Esophagus squamous epithelium (tissue), 5 donors: ENCODE results near the gene NAA25. TPM values are rescaled to one million over a fixed set of nuclear protein-coding genes. Genes with fewer than 3 reads are reported as not detected.

Experiments used
- DNase-seq: peaks from one replicate; lab custom pipeline; 2025; lab: John Stamatoyannopoulos, UW
- H3K27ac ChIP-seq, 4 donors: fragments of 200-600 bp; sonication (generic); one replicate each; pipeline ENCODE4 v1.5.1; 2016 to 2019; ENCODE audit warnings: mild to moderate bottlenecking in 1 of 4
- H3K27me3 ChIP-seq, 4 donors: fragments of 200-600 bp; sonication (generic); 1 replicate in 3 of 4; 2 replicates in 1 of 4; pipeline versions ENCODE4 v1.5.1 to v1.6.0; 2017 to 2021; ENCODE audit warnings: antibody characterized with exemption in 1 of 4
- H3K36me3 ChIP-seq, 3 donors: fragments of 200-600 bp; sonication (generic); one replicate each; pipeline ENCODE4 v1.5.1; 2016 to 2019
- H3K4me1 ChIP-seq, 3 donors: fragments of 200-600 bp; sonication (generic); one replicate each; pipeline ENCODE4 v1.5.1; 2017 to 2019
- H3K4me3 ChIP-seq, 4 donors: fragments of 200-600 bp; sonication (generic); 1 replicate in 3 of 4; 2 replicates in 1 of 4; pipeline ENCODE4 v1.5.1; 2016 to 2019; ENCODE audit warnings: mild to moderate bottlenecking in 2 of 4, moderate library complexity in 1 of 4
- H3K9me3 ChIP-seq, 3 donors: fragments of 200-600 bp; sonication (generic); one replicate each; pipeline ENCODE4 v1.5.1; 2016 to 2019
- POLR2A ChIP-seq, 4 donors: fragments of 450-650 bp; IDR thresholded peaks; one replicate each; pipeline ENCODE4 v1.6.1; 2017; ENCODE audit warnings: antibody characterized with exemption in 4 of 4, mild to moderate bottlenecking in 4 of 4, moderate library complexity in 3 of 4
- WGBS, 2 donors: methylation state at CpG; one replicate each; pipeline ENCODE4 v1.1.5; 2018; 5-methylcytosine and 5-hydroxymethylcytosine counted together
- intact Hi-C: fragments of 100-400 bp; cut with DNase I; formaldehyde crosslinking; loops from one replicate; pipeline ENCODE4 v1.15.0; 2022
- total RNA-seq, 4 donors: library from RNA; depleted of rRNA; stranded (reverse); fragments of >200 nt; gene quantifications; one replicate each; pipeline ENCODE4 v1.1.0, GENCODE V29; 2016
- TF ChIP-seq, protein P1 (sequence below), 6 experiments: fragments of 450-650 bp in 4 of 6; fragments of 200-600 bp in 2 of 6; sonication (generic) in 2 of 6; IDR thresholded peaks; one replicate each; pipeline ENCODE4 v1.5.1; 2016 to 2019; ENCODE audit warnings: antibody characterized with exemption in 6 of 6, mild to moderate bottlenecking in 4 of 6, moderate library complexity in 4 of 6
- donor health status: DM: yes; HTN: yes; CAD: no.

Gene NAA25
- total RNA-seq: 10 to 100 TPM; 12.6 to 36.6 (median 26.4) TPM

DNA sequence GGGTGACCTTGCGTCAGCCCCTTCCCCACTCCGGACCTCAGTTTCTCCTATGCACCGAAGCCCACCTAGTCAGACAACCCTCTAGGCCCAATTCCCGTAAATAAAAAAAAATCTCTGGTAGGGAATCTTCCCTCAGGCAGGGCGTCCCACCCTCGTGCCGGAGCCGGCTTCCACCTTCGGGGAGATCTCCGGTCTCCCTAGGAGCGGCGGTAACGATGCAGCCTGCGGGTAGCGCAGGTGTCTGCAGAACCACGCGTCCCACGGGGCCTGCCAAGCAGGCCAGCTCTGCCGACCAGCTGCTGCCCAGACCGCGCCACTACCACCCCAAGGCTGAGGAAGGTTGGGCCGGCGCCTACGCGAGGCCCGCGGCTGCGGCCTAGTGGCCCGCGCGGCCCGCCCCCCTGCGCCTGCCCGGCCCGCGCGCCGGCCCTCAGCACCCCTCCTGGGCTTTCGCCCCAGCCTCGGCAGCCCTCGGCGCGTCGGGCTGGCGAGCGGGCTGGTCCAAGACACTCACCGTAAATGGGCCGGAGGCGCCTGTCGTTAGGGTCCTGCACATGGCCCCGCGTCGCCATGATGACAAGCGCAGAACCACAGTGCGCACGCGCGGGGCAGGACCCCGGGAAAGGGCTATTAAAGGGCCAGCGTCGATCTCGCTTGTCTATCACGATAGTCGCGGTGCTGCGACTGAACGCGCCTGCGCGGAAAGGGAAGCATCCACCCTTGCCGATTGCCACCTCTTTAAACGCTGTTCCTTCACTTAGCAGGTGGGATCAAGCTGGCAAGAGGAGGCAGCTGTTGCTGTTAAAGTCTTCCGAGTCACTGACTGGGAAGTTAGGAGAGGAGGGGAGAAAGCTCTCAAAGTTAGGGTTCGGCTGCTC lies at the start of gene NAA25:
NAA25 (minus strand) TSS at position 582 of the 878 bp plus-strand sequence; CDS start at position 572, 10 bp downstream.
- Histone ChIP-seq H3K27me3 (no peaks in the 10 kb centered on the region), H3K4me3 (peak within 1 kb of the TSS; percentile 76 to 90 (median 84)), H3K36me3 (peaks cover 0 to 16% (median 0%) of the 10 kb centered on the region in 3 donors), H3K9me3 (no peaks in the 10 kb centered on the region), H3K4me1 (peaks cover 22 to 87% (median 23%) of the 10 kb centered on the region in 3 donors), H3K27ac (peak within 1 kb of the TSS; percentile 95 to 97 (median 96))
- 0 to 2% methylated on average over 1 to 18 of the region's 74 CpGs for WGBS, 2 donors
- TF ChIP-seq, protein P1, sequence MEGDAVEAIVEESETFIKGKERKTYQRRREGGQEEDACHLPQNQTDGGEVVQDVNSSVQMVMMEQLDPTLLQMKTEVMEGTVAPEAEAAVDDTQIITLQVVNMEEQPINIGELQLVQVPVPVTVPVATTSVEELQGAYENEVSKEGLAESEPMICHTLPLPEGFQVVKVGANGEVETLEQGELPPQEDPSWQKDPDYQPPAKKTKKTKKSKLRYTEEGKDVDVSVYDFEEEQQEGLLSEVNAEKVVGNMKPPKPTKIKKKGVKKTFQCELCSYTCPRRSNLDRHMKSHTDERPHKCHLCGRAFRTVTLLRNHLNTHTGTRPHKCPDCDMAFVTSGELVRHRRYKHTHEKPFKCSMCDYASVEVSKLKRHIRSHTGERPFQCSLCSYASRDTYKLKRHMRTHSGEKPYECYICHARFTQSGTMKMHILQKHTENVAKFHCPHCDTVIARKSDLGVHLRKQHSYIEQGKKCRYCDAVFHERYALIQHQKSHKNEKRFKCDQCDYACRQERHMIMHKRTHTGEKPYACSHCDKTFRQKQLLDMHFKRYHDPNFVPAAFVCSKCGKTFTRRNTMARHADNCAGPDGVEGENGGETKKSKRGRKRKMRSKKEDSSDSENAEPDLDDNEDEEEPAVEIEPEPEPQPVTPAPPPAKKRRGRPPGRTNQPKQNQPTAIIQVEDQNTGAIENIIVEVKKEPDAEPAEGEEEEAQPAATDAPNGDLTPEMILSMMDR (IDR thresholded peaks at IDR 0.05): no peak
- peak in 2 of 4 donors; percentile 19 to 32 for TF ChIP-seq POLR2A (IDR thresholded peaks at IDR 0.05)
- intact Hi-C loops: no loop called here
- DNase-seq: peak; percentile 18

DNA sequence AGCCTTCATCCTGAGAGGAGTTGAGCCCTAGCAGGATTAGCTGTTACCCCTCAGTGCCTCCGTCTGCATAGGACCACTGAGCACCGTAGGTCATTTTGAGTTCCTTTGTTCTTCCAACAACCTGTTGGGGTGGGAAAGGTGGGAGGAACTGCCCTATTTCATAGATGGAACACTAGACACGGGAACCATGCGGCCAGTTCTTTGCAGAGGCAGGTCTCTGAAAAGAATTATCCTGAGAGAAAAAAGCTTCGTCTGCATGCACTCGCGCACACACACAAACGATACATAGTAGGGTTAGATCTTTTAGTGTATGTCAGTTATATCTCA lies 45.3 kb upstream of the NAA25 start:
- intact Hi-C loops: no loop called here
- no peak for TF ChIP-seq POLR2A (IDR thresholded peaks at IDR 0.05)
- TF ChIP-seq, protein P1 (IDR thresholded peaks at IDR 0.05): no peak
- Histone ChIP-seq H3K4me3 (no peak overlapping the region), H3K27ac (no peak overlapping the region), H3K4me1 (peaks cover 0 to 14% (median 0%) of the 10 kb centered on the region in 3 donors), H3K36me3 (peaks cover 30 to 86% (median 57%) of the 10 kb centered on the region in 3 donors), H3K27me3 (no peaks in the 10 kb centered on the region), H3K9me3 (peaks cover 0 to 5% (median 0%) of the 10 kb centered on the region in 3 donors)
- DNase-seq: no peak
- WGBS, 2 donors: 94 to 96% methylated on average over 4 to 8 of the region's 8 CpGs

- TF ChIP-seq, protein P1 (IDR thresholded peaks at IDR 0.05): no peak
- no peak for TF ChIP-seq POLR2A (IDR thresholded peaks at IDR 0.05)
- Histone ChIP-seq H3K9me3 (no peaks in the 10 kb centered on the region), H3K4me1 (peaks cover 0 to 19% (median 0%) of the 10 kb centered on the region in 3 donors), H3K4me3 (no peak overlapping the region), H3K36me3 (peaks cover 34 to 86% (median 57%) of the 10 kb centered on the region in 3 donors), H3K27ac (no peak overlapping the region), H3K27me3 (no peaks in the 10 kb centered on the region)
- no peak for DNase-seq
- WGBS, 2 donors: 65 to 86% methylated on average over 4 to 5 of the region's 11 CpGs
- intact Hi-C loops: no loop called here
These were observed 44.8 kb upstream of the NAA25 start for GRCh38 chr12:112153181-112153892.

GRCh38 chr12:112151766-112152541 lies 43.4 kb upstream of the NAA25 start:
- H3K4me1 ChIP-seq: peaks cover 0 to 25% (median 0%) of the 10 kb centered on the region in 3 donors
- intact Hi-C loops: no loop called here
- no peak for DNase-seq
- TF ChIP-seq POLR2A (IDR thresholded peaks at IDR 0.05): no peak
- TF ChIP-seq, protein P1 (IDR thresholded peaks at IDR 0.05): no peak
- H3K9me3 ChIP-seq: no peaks in the 10 kb centered on the region
- H3K4me3 ChIP-seq: no peak overlapping the region
- H3K36me3 ChIP-seq: peaks cover 38 to 85% (median 56%) of the 10 kb centered on the region in 3 donors
- no peak overlapping the region for H3K27ac ChIP-seq
- H3K27me3 ChIP-seq: no peaks in the 10 kb centered on the region
- 85 to 96% methylated on average over 7 to 10 of the region's 11 CpGs for WGBS, 2 donors
